HepG2 (cell line): ENCODE data around the gene E2F1. TPM values are rescaled to one million over a fixed set of nuclear protein-coding genes. Genes with fewer than 3 reads are reported as not detected.

ENCODE experiments used
- ESRRA ChIP-seq: sonication (generic); formaldehyde crosslinking; IDR thresholded peaks from 2 replicates; pipeline ENCODE4 v1.5.1; 2020; ENCODE audit warnings: mild to moderate bottlenecking, low read depth, missing genetic modification reagents
- HMG20A ChIP-seq: IDR thresholded peaks from 2 replicates; pipeline ENCODE4 v1.6.1; 2016; ENCODE audit warnings: borderline replicate concordance
- HNRNPL ChIP-seq: fragments of 200-400 bp; formaldehyde crosslinking; IDR thresholded peaks from 2 replicates; pipeline ENCODE4 v1.6.1; 2017; ENCODE audit warnings: mild to moderate bottlenecking, low read depth, low read length
- HOXA7 ChIP-seq: sonication (generic); formaldehyde crosslinking; IDR thresholded peaks from 2 replicates; pipeline ENCODE4 v1.8.1; 2022; ENCODE audit warnings: mild to moderate bottlenecking, missing genetic modification reagents, moderate library complexity
- MEIS2 ChIP-seq: sonication (generic); formaldehyde crosslinking; IDR thresholded peaks from 2 replicates; pipeline ENCODE4 v1.9.0; 2021; ENCODE audit warnings: mild to moderate bottlenecking, missing genetic modification reagents
- RFXANK ChIP-seq: IDR thresholded peaks from 2 replicates; pipeline ENCODE4 v1.6.1; 2016
- SAFB2 ChIP-seq: sonication (generic); formaldehyde crosslinking; IDR thresholded peaks from 2 replicates; pipeline ENCODE4 v1.5.1; 2020; ENCODE audit warnings: missing genetic modification reagents, low read depth, mild to moderate bottlenecking, borderline replicate concordance
- SRSF1 ChIP-seq: fragments of 200-400 bp; formaldehyde crosslinking; optimal IDR thresholded peaks from 2 replicates; pipeline ENCODE3; 2017; ENCODE audit warnings: mild to moderate bottlenecking, low read depth, low read length, moderate library complexity
- ZNF326 ChIP-seq: sonication (generic); formaldehyde crosslinking; IDR thresholded peaks from 2 replicates; pipeline ENCODE4 v1.4.0; 2020; ENCODE audit warnings: missing genetic modification reagents, borderline replicate concordance
- ZNF510 ChIP-seq: sonication (generic); formaldehyde crosslinking; IDR thresholded peaks from 2 replicates; pipeline ENCODE4 v1.4.0; 2020; ENCODE audit warnings: low read depth, mild to moderate bottlenecking, missing genetic modification reagents
- polyA plus RNA-seq, 8 experiments: library from polyadenylated mRNA; depleted of rRNA in 3 of 8; stranded (reverse) in 7 of 8; unstranded in 1 of 8; fragments of >200 nt; fragmentation: Illumina TruSeq in 4 of 8; extraction: Trizol in 4 of 8; gene quantifications; 2 replicates each; pipeline versions ENCODE4 v1.2.1 to v1.2.3, GENCODE V29; 2011 to 2016; ENCODE audit warnings: low read depth in 4 of 8, missing spikeins in 1 of 8, mixed read lengths in 1 of 8; ENCODE audit not compliant: insufficient read depth in 1 of 8
- total RNA-seq, 5 experiments: library from RNA; depleted of rRNA; stranded (reverse); fragments of >200 nt; fragmentation: Illumina TruSeq; extraction: Trizol; gene quantifications; 2 replicates each; pipeline ENCODE4 v1.2.3, GENCODE V29; 2016; ENCODE audit warnings: low read depth in 1 of 5
- TF ChIP-seq, protein P1 (sequence below): sonication (generic); formaldehyde crosslinking; conservative IDR thresholded peaks from 2 replicates; pipeline ENCODE4 v1.8.0; 2022; ENCODE audit warnings: mild to moderate bottlenecking, moderate library complexity, missing genetic modification reagents
- TF ChIP-seq, protein P2 (sequence below): sonication (generic); formaldehyde crosslinking; IDR thresholded peaks from 2 replicates; pipeline ENCODE4 v1.8.1; 2023; ENCODE audit warnings: missing genetic modification reagents, mild to moderate bottlenecking, borderline replicate concordance
- TF ChIP-seq, protein P3 (sequence below): sonication (generic); formaldehyde crosslinking; IDR thresholded peaks from 2 replicates; pipeline ENCODE4 v1.4.0; 2020; ENCODE audit warnings: missing genetic modification reagents, borderline replicate concordance
- TF ChIP-seq, protein P4 (sequence below): sonication (generic); formaldehyde crosslinking; IDR thresholded peaks from 2 replicates; pipeline ENCODE4 v1.4.0; 2020; ENCODE audit warnings: mild to moderate bottlenecking, missing genetic modification reagents
- TF ChIP-seq, protein P5 (sequence below): sonication (generic); formaldehyde crosslinking; IDR thresholded peaks from 2 replicates; pipeline ENCODE4 v1.4.0; 2020; ENCODE audit warnings: missing genetic modification reagents
- TF ChIP-seq, protein P6 (sequence below): sonication (generic); formaldehyde crosslinking; IDR thresholded peaks from 2 replicates; pipeline ENCODE4 v1.4.0; 2020; ENCODE audit warnings: missing genetic modification reagents

The E2F1 gene
- total and polyA plus RNA-seq, 2 of the 13 experiments (the other 11 are each of a cell fraction or from before 2014, with no cell fraction given), result 25.5 to 39.4 TPM

DNA sequence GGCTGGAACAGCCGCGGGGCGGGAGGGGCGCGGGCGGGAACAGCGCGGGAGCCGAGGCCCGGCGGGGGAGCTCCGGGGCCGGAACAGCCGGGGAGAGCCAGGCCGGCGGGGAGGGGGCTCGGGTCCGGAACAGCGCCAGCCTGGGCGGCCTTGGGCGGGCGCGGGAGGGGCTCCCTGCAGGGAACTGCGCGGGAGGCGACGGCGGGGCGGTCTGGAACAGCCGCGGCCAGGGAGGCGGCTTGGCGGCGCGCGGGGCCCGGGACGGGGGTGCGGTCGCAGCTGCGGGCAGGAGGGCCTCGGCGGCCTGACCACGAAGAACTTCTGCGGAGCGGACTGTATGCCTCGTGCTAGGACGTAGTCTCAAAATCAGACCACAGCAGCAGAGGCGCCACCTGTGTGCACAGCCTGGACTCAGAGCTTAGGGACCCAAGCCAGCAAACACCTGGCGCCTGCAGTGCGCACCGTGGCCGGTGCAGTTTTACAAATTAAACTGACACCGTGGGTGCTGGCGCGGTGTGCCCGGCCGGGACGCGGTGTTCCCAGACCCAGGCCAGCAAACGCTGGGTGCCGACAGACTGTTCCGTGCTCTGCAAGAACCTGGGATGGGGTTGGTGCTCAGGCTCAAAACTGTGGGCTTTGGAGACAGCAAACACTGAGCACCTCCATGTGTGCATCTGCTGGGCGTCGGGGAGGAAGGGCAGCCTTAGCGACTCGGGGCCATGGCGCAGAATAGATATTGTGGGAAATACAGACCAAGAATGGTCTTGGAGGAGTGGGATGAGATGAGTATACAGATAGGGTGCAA, 46.2 kb upstream of the E2F1 start (continued):
- TF ChIP-seq, protein P1, sequence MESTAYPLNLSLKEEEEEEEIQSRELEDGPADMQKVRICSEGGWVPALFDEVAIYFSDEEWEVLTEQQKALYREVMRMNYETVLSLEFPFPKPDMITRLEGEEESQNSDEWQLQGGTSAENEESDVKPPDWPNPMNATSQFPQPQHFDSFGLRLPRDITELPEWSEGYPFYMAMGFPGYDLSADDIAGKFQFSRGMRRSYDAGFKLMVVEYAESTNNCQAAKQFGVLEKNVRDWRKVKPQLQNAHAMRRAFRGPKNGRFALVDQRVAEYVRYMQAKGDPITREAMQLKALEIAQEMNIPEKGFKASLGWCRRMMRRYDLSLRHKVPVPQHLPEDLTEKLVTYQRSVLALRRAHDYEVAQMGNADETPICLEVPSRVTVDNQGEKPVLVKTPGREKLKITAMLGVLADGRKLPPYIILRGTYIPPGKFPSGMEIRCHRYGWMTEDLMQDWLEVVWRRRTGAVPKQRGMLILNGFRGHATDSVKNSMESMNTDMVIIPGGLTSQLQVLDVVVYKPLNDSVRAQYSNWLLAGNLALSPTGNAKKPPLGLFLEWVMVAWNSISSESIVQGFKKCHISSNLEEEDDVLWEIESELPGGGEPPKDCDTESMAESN (CRISPR knock-in tag), result peak; percentile 93
- TF ChIP-seq, protein P2, sequence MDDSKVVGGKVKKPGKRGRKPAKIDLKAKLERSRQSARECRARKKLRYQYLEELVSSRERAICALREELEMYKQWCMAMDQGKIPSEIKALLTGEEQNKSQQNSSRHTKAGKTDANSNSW (CRISPR knock-in tag), result peak; percentile 69; the same call in 1 of the 2 replicates
- TF ChIP-seq HNRNPL (0 out of 2 replicates have a peak, but pooled peaks have one; percentile 55), MEIS2 (peak; percentile 93), ZNF326 (CRISPR knock-in tag) (no peak), SAFB2 (CRISPR knock-in tag) (peak; percentile 60; the same call in 1 of the 2 replicates), RFXANK (CRISPR knock-in tag) (no peak; the same call in none of the 2 replicates), HMG20A (no peak), ESRRA (CRISPR knock-in tag) (peak; percentile 84), HOXA7 (peak; percentile 92), ZNF510 (CRISPR knock-in tag) (peak; percentile 98; the same call in 1 of the 2 replicates), SRSF1 (peak; percentile 100)
- TF ChIP-seq, protein P3, sequence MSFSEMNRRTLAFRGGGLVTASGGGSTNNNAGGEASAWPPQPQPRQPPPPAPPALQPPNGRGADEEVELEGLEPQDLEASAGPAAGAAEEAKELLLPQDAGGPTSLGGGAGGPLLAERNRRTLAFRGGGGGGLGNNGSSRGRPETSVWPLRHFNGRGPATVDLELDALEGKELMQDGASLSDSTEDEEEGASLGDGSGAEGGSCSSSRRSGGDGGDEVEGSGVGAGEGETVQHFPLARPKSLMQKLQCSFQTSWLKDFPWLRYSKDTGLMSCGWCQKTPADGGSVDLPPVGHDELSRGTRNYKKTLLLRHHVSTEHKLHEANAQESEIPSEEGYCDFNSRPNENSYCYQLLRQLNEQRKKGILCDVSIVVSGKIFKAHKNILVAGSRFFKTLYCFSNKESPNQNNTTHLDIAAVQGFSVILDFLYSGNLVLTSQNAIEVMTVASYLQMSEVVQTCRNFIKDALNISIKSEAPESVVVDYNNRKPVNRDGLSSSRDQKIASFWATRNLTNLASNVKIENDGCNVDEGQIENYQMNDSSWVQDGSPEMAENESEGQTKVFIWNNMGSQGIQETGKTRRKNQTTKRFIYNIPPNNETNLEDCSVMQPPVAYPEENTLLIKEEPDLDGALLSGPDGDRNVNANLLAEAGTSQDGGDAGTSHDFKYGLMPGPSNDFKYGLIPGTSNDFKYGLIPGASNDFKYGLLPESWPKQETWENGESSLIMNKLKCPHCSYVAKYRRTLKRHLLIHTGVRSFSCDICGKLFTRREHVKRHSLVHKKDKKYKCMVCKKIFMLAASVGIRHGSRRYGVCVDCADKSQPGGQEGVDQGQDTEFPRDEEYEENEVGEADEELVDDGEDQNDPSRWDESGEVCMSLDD (CRISPR knock-in tag), result no peak
- TF ChIP-seq, protein P4, sequence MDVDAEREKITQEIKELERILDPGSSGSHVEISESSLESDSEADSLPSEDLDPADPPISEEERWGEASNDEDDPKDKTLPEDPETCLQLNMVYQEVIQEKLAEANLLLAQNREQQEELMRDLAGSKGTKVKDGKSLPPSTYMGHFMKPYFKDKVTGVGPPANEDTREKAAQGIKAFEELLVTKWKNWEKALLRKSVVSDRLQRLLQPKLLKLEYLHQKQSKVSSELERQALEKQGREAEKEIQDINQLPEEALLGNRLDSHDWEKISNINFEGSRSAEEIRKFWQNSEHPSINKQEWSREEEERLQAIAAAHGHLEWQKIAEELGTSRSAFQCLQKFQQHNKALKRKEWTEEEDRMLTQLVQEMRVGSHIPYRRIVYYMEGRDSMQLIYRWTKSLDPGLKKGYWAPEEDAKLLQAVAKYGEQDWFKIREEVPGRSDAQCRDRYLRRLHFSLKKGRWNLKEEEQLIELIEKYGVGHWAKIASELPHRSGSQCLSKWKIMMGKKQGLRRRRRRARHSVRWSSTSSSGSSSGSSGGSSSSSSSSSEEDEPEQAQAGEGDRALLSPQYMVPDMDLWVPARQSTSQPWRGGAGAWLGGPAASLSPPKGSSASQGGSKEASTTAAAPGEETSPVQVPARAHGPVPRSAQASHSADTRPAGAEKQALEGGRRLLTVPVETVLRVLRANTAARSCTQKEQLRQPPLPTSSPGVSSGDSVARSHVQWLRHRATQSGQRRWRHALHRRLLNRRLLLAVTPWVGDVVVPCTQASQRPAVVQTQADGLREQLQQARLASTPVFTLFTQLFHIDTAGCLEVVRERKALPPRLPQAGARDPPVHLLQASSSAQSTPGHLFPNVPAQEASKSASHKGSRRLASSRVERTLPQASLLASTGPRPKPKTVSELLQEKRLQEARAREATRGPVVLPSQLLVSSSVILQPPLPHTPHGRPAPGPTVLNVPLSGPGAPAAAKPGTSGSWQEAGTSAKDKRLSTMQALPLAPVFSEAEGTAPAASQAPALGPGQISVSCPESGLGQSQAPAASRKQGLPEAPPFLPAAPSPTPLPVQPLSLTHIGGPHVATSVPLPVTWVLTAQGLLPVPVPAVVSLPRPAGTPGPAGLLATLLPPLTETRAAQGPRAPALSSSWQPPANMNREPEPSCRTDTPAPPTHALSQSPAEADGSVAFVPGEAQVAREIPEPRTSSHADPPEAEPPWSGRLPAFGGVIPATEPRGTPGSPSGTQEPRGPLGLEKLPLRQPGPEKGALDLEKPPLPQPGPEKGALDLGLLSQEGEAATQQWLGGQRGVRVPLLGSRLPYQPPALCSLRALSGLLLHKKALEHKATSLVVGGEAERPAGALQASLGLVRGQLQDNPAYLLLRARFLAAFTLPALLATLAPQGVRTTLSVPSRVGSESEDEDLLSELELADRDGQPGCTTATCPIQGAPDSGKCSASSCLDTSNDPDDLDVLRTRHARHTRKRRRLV (CRISPR knock-in tag), result no peak
- TF ChIP-seq, protein P5, sequence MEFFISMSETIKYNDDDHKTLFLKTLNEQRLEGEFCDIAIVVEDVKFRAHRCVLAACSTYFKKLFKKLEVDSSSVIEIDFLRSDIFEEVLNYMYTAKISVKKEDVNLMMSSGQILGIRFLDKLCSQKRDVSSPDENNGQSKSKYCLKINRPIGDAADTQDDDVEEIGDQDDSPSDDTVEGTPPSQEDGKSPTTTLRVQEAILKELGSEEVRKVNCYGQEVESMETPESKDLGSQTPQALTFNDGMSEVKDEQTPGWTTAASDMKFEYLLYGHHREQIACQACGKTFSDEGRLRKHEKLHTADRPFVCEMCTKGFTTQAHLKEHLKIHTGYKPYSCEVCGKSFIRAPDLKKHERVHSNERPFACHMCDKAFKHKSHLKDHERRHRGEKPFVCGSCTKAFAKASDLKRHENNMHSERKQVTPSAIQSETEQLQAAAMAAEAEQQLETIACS (CRISPR knock-in tag), result no peak; the same call in none of the 2 replicates
- TF ChIP-seq, protein P6, sequence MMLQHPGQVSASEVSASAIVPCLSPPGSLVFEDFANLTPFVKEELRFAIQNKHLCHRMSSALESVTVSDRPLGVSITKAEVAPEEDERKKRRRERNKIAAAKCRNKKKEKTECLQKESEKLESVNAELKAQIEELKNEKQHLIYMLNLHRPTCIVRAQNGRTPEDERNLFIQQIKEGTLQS, result 0 out of 2 replicates have a peak, but pooled peaks have one; percentile 44
